Keratinocyte (primary cell): ENCODE measurements around the gene SYNDIG1. TPM values are rescaled to one million over a fixed set of nuclear protein-coding genes. Genes with fewer than 3 reads are reported as not detected.

Experiments used
- DNase-seq: peaks from one replicate; pipeline ENCODE4 v3.0.0-alpha.2; 2011; ENCODE audit warnings: low read depth, missing footprints, low spot score
- FAIRE-seq: peaks from 2 replicates; lab custom pipeline; 2011; peaks lifted over from hg19 to GRCh38; lab: Jason Lieb, UNC
- H2AFZ ChIP-seq: 2 replicates; pipeline ENCODE4 v1.6.0; 2012; ENCODE audit warnings: low read length, control low read depth, inconsistent platforms; ENCODE audit not compliant: control insufficient read depth
- H3K27ac ChIP-seq: 2 replicates; pipeline ENCODE4 v1.5.1; 2011; ENCODE audit warnings: low read length; ENCODE audit not compliant: control insufficient read depth, insufficient read depth
- H3K27me3 ChIP-seq: 3 replicates; pipeline ENCODE4 v1.6.0; 2011; ENCODE audit warnings: low read length; ENCODE audit not compliant: control insufficient read depth, insufficient read depth; ENCODE audit errors: extremely low read depth
- H3K36me3 ChIP-seq, 2 experiments: 2 replicates in 1 of 2; 3 replicates in 1 of 2; pipeline ENCODE4 v1.5.1; 2011; ENCODE audit warnings: low read length in 2 of 2, mild to moderate bottlenecking in 1 of 2; ENCODE audit not compliant: control insufficient read depth in 2 of 2, insufficient read depth in 2 of 2; ENCODE audit errors: extremely low read depth in 1 of 2
- H3K4me1 ChIP-seq: 3 replicates; pipeline ENCODE4 v1.5.1; 2011; ENCODE audit warnings: low read length; ENCODE audit not compliant: control insufficient read depth, insufficient read depth; ENCODE audit errors: extremely low read depth
- H3K4me2 ChIP-seq: 3 replicates; pipeline ENCODE4 v1.6.0; 2011; ENCODE audit warnings: low read depth, low read length; ENCODE audit not compliant: control insufficient read depth, insufficient read depth; ENCODE audit errors: extremely low read depth
- H3K4me3 ChIP-seq, 3 experiments: fragments of 200-600 bp in 1 of 3; sonication (generic) in 1 of 3; 2 replicates in 2 of 3; 3 replicates in 1 of 3; pipeline ENCODE4 v1.5.1; 2011 to 2016; ENCODE audit warnings: low read length in 3 of 3, mild to moderate bottlenecking in 3 of 3, control low read depth in 2 of 3, inconsistent platforms in 1 of 3, low read depth in 1 of 3, mixed read lengths in 1 of 3, mixed run types in 1 of 3, moderate library complexity in 1 of 3; ENCODE audit not compliant: control insufficient read depth in 2 of 3, insufficient read depth in 2 of 3; ENCODE audit errors: extremely low read depth in 1 of 3
- H3K79me2 ChIP-seq: 2 replicates; pipeline ENCODE4 v1.6.0; 2012; ENCODE audit warnings: low read length; ENCODE audit not compliant: control insufficient read depth, insufficient read depth
- H3K9ac ChIP-seq: 3 replicates; pipeline ENCODE4 v1.6.0; 2011; ENCODE audit warnings: low read length; ENCODE audit not compliant: control insufficient read depth, insufficient read depth; ENCODE audit errors: extremely low read depth
- H3K9me1 ChIP-seq: 3 replicates; pipeline ENCODE4 v1.6.0; 2011; ENCODE audit warnings: low read length; ENCODE audit not compliant: control insufficient read depth, insufficient read depth; ENCODE audit errors: extremely low read depth
- H3K9me3 ChIP-seq: 2 replicates; pipeline ENCODE4 v1.5.1; 2012; ENCODE audit warnings: low read depth, low read length; ENCODE audit not compliant: control insufficient read depth
- H4K20me1 ChIP-seq: 3 replicates; pipeline ENCODE4 v1.6.0; 2011; ENCODE audit warnings: low read length; ENCODE audit not compliant: control insufficient read depth, insufficient read depth; ENCODE audit errors: extremely low read depth
- EZH2 ChIP-seq: IDR thresholded peaks from one replicate; pipeline ENCODE4 v1.6.1; 2012; ENCODE audit warnings: inconsistent platforms, mild to moderate bottlenecking, low read length, moderate library complexity
- dilution Hi-C: fragments of 300-500 bp; cut with MboI; formaldehyde crosslinking; loops from one replicate; pipeline ENCODE4 v1.7.0; 2020; ENCODE audit warnings: low sequenced_read_pairs; ENCODE audit not compliant: extremely low pct_ligation_motif_present
- polyA plus RNA-seq, 5 experiments: library from polyadenylated mRNA; depleted of rRNA in 3 of 5; stranded (reverse) in 3 of 5; stranded (forward) in 1 of 5; unstranded in 1 of 5; fragments of >200 nt; gene quantifications; 1 replicate in 1 of 5; 2 replicates in 3 of 5; 3 replicates in 1 of 5; pipeline versions ENCODE4 v1.2.1 to v1.2.3, GENCODE V29; 2011 to 2012; ENCODE audit warnings: missing spikeins in 2 of 5, low read depth in 1 of 5, low replicate concordance in 1 of 5
- TF ChIP-seq, protein P1 (sequence below), 3 experiments: IDR thresholded peaks in 1 of 3; conservative IDR thresholded peaks in 1 of 3; optimal IDR thresholded peaks in 1 of 3; 2 replicates in 2 of 3; 3 replicates in 1 of 3; pipeline versions ENCODE3 to v1.5.1; 2011; ENCODE audit warnings: low read length in 3 of 3, mild to moderate bottlenecking in 3 of 3, moderate library complexity in 2 of 3, control low read depth in 1 of 3, inconsistent platforms in 1 of 3; ENCODE audit not compliant: insufficient read depth in 2 of 3; ENCODE audit errors: extremely low read depth in 1 of 3

The SYNDIG1 gene
- polyA plus RNA-seq, 1 donor (not counting 4 experiments of a cell fraction or from before 2014, with no cell fraction given) = 0.38 TPM

DNA sequence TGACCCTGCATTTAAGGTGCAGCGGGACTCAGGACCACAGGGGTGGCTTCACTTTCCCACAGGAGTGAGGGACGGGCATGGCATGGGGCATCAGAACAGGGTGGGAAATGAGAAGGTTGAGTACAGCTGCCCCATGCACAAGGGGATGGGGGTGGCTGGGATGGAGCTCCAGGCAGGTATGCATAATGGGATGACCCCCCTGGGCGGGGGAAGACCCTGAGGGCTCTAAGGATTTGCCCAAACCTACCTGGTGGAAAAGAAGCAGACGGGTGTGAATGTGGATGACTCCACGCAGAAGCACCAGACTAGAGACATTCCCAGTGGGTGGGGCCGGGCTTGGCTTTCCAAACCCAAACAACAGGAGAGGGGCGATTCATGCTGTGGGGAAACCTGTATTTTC is 200.3 kb downstream of the SYNDIG1 start:
- Histone ChIP-seq H3K9me1 (no peaks in the 10 kb centered on the region), H3K79me2 (no peaks in the 10 kb centered on the region), H3K4me2 (no peak overlapping the region), H3K4me1 (peaks cover 12% of the 10 kb centered on the region), H3K27ac (no peak overlapping the region), H4K20me1 (no peaks in the 10 kb centered on the region), H2AFZ (no peak overlapping the region), H3K4me3 (no peak overlapping the region), H3K9ac (no peak overlapping the region), H3K27me3 (no peaks in the 10 kb centered on the region), H3K9me3 (no peaks in the 10 kb centered on the region), H3K36me3 (no peaks in the 10 kb centered on the region)
- DNase-seq (no peak), FAIRE-seq (no peak)
- dilution Hi-C loops = no loop called here
- TF ChIP-seq, protein P1, sequence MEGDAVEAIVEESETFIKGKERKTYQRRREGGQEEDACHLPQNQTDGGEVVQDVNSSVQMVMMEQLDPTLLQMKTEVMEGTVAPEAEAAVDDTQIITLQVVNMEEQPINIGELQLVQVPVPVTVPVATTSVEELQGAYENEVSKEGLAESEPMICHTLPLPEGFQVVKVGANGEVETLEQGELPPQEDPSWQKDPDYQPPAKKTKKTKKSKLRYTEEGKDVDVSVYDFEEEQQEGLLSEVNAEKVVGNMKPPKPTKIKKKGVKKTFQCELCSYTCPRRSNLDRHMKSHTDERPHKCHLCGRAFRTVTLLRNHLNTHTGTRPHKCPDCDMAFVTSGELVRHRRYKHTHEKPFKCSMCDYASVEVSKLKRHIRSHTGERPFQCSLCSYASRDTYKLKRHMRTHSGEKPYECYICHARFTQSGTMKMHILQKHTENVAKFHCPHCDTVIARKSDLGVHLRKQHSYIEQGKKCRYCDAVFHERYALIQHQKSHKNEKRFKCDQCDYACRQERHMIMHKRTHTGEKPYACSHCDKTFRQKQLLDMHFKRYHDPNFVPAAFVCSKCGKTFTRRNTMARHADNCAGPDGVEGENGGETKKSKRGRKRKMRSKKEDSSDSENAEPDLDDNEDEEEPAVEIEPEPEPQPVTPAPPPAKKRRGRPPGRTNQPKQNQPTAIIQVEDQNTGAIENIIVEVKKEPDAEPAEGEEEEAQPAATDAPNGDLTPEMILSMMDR (optimal IDR thresholded peaks at IDR 0.05 in 1 of 3, IDR thresholded peaks at IDR 0.05 in 1 of 3, conservative IDR thresholded peaks at IDR 0.05 in 1 of 3; ENCODE audit: extremely low read depth in 1 of 3, insufficient read depth in 2 of 3, low read length in 3 of 3) = no peak
- TF ChIP-seq EZH2 = no peak

DNA sequence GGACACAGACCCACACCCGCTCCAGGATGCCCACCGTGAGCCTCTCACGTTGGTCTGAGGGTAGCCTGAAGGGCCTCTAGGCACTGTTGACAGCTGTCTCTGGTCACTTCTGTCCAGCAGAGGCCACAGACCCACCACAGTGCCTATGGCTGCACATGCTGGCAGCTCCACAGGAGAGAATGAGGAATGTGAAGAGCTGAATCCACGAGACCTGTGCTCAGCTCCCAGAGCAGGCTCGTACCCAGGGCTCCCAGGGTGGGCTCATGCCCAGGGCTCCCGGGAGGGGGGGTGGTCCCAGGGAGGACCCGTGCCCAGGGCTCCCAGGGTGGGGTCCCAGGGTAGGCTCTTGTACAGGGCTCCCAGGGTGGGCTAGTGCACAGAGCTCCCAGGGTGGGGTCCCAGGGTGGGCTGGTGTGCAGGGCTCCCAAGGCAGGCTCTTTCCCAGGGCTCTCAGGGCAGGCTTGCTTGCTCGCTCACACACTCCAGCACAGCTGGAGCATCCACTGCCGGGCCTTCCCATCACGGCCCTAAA is 201.0 kb downstream of the SYNDIG1 start:
- no peaks in the 10 kb centered on the region for H3K9me1 ChIP-seq
- no peaks in the 10 kb centered on the region for H3K9me3 ChIP-seq
- DNase-seq (no peak), FAIRE-seq (no peak)
- dilution Hi-C loops = no loop called here
- H2AFZ ChIP-seq = no peak overlapping the region
- no peak overlapping the region for H3K9ac ChIP-seq
- H3K27ac ChIP-seq = no peak overlapping the region
- no peaks in the 10 kb centered on the region for H4K20me1 ChIP-seq
- H3K79me2 ChIP-seq = no peaks in the 10 kb centered on the region
- no peaks in the 10 kb centered on the region for H3K36me3 ChIP-seq
- H3K27me3 ChIP-seq = no peaks in the 10 kb centered on the region
- H3K4me2 ChIP-seq = no peak overlapping the region
- H3K4me1 ChIP-seq = peaks cover 12% of the 10 kb centered on the region
- no peak for TF ChIP-seq EZH2
- TF ChIP-seq, protein P1 (optimal IDR thresholded peaks at IDR 0.05 in 1 of 3, IDR thresholded peaks at IDR 0.05 in 1 of 3, conservative IDR thresholded peaks at IDR 0.05 in 1 of 3; ENCODE audit: extremely low read depth in 1 of 3, insufficient read depth in 2 of 3, low read length in 3 of 3) = no peak
- no peak overlapping the region for H3K4me3 ChIP-seq
